ENCODE measurements around the gene ZNF827.
A peak's percentile ranks its signal among the peaks of the same experiment; 100 is the strongest.

GRCh38 chr4:145879598-145879997, 59.0 kb downstream of the ZNF827 start:
- TF ChIP-seq CTCF (IDR thresholded peaks at IDR 0.05): no peak
- TF ChIP-seq POLR2AphosphoS5 (IDR thresholded peaks at IDR 0.05): peak; percentile 20

Measured in gastroesophageal sphincter (tissue), 3 donors.